Measurements from ENCODE around the gene CD248.
"Not testable (repeated sequence)": the region's sequence is repeated elsewhere in the genome, so short reads cannot be mapped to it uniquely, and the experiment has no call there.

CD248 gene

DNA sequence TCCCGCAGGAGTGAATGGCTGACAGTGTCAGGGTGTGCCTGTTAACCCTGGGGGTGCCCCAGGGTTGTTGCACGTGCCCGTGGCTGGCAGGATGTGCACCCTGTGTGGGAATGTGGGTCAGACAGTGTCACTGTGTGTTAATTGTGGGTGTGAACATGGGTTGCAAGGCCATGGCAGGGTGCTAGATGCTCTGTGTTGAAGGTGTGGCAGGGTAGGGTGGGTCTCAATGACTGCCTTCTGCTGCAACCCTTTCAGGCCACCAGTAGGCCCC lies 11.1 kb upstream of the CD248 start:
- no peak for DNase-seq

DNA sequence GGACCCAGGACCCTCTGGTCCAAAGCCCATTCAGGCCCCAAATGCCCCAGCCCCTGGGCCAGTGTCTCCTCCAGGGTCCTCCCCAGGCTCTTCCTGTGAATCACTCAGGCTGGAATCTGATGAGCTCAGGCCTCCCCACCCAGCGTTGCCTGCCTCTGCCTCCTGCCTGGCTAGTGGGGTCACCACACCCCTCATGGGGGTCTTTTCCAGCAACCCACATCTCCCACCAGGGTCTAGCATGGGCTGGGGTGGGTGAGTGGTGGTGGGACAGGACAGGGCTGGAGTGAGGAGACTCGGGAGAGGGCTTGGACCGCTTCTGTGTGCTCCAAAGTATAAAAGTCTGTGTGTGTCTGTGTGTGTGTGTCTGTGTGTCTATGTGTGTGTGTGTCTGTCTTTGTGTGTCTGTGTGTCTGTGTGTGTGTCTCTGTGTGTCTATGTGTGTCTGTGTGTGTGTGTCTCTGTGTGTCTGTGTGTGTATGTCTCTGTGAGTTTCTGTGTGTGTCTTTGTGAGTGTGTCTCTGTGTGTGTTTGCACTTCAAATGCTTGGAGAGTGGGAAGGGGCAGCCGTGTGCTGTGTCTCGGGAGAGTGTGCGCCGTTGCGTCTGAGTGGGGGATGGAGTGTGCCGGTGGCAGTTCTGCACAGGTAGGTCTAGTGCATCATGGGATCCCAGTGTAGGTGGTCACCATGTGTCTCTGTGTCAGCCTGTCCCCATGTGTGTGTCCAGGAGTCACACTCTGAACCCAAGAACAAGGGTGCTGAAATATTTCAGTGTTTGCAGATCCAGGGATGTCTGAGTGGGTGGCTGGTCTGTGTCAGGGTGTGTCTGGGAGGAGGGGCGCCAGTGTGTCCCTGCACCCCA lies 10.6 kb upstream of the CD248 start:
- no peak for DNase-seq

DNA sequence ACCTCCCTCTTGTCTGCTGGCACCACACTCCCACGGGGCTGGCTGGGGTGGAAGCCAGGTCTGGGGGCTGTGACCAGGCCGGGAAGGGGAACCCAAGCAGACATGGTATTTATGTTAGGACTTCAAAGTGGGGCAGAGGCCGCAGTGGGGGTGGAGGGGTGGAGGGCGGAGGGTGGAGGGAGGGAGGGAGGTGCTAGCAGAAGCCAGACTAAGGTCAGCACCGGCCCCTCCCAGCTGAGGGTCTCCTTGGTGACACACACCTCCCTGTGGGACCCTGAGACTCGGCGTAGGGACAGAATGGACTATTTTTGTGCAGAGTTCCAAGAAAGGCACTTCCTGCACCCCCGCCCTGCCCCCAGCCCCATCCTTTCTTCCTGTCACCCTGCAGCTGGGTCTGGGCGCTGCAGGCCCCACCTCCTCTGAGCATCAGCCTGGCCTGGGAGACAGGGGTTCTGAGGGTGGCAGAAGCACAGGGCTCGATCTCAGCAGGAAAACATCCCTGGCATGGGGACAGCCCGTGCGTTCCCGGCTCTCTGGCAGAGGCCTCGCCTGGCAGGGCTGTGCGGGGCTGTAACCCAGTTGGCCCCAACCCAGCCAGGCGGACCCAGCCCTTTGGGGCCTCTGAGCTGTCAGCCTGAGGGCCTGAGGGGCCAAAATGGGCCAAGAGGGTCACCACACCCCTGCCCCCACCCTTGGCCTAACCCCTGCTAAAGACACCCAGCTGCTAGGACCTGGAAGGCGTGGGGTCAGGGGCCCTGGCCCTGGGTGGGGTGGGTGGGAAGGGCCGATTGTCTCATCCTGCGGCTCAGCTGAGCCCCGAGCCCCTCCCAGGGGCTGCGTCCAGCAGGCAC lies 9.6 kb upstream of the CD248 start:
- no peak for DNase-seq

DNA sequence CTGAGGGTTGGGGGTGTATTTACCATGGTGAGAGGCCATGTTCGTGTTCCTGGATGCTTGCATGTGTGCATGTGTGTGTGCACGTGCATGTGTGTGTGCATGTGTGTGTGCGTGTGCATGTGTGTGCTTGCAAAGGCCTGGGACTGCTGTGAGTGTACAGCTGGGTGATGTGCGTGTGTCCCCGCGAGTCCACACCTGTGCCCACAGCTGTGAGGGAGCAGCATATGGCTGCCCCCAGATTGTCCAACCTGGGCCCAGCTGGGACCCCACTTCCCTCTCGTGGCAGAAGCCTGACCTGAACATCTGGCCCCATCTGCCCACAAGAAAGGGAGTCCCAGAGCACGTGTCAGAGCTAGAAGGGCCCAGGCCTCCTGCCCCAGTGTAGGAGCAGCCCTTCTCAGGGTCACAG lies 8.4 kb upstream of the CD248 start:
- DNase-seq = no peak

DNA sequence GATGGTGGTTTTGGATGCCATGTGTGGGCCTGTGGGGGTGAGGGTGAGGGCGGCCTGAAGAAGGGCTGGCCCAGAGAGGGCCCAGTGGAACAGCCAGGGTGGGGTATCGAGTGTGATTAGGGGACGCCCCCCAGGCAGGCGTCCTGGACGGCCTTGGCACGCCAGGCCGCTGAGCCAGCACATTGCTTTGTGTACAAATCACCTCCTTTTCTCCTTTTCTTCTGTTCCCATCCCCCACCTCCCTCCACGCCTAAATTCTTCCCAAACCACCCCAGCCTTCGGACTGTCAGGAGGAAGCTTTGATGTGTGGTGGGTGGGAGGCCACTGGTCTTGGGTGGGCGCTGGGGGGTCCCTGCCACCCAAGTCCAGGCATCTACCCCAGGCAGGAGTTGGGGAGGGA lies 7.8 kb upstream of the CD248 start:
- no peak for DNase-seq

DNA sequence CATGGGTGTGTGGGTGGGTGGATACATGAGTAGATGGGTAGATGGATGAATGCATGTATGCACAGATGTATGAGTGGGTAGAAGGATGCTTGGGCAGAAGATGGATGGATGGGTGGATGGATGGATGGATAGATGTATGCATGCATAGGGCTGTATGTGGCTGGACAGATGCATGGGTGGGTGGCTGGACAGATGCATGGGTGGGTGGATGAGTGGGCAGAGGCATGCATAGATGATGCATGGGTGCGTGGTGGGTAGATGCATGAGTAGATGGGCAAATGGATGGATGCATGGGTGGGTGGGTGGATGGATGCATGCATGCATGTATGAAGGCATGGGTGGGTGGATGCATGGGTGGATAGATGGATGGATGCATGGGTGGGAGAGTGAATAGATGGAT lies 6.8 kb upstream of the CD248 start:
- no peak for DNase-seq

DNA sequence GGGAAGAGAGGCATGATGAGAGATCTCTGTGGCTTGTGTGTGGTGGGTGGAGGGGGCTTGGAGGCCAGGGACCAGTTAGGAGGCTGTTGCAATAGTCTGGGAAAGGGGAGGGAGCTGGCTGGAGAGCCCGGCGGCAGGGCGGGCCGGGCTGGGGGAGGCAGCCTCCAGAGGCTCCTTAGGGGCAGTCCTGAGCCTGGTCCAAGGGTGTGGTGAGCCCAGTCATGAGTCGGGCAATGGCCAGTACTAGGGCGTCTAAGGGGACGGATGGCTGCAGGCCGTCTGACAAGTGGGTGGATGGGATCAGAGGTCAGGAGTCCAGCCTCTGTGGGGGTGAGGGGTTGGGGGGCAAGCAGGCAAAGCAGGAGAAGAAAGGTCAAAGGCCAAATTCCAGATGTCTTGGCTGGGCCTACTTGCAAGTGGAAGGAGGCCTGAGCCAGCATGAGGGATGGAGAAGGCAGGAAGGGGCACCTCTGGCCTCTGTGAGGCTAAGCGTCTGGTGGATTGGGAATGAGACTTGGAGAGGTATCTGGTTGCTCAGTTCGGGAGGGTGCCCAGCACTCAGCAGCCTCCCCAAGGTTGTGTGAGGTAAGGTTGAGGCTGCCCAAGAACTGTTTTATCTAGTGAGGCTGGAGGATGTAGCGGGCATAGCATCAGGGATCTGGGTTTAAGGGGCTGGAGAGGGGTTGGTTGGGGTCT lies 6.0 kb upstream of the CD248 start:
- DNase-seq = no peak

DNA sequence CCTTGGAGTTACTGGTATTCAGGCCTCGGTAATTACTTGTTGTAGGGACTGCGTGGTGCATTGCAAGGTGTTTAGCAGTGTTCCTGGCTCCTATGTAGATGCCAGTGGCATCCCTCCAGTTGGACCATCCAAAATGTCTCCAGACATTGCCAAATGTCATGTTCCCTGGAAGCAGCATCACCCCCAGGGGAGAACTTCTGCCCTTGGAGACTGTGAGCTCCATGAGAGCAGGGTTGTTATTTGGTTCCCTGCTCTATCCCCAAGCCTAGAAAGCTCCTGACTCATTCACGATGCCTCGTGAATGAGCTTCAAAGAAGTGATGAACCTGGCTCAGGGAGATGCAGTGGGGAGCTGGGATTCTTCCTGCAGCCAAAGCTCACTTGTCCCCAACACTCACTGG lies 4.8 kb upstream of the CD248 start:
- DNase-seq = no peak

DNA sequence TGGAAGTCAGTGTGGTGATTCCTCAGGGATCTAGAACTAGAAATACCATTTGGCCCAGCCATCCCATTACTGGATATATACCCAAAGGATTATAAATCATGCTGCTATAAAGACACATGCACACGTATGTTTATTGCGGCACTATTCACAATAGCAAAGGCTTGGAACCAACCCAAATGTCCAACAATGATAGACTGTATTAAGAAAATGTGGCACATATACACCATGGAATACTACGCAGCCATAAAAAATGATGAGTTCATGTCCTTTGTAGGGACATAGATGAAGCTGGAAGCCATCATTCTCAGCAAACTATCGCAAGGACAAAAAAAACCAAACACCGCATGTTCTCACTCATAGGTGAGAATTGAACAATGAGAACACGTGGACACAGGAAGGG lies 3.9 kb upstream of the CD248 start:
- not testable (repeated sequence) for DNase-seq

DNA sequence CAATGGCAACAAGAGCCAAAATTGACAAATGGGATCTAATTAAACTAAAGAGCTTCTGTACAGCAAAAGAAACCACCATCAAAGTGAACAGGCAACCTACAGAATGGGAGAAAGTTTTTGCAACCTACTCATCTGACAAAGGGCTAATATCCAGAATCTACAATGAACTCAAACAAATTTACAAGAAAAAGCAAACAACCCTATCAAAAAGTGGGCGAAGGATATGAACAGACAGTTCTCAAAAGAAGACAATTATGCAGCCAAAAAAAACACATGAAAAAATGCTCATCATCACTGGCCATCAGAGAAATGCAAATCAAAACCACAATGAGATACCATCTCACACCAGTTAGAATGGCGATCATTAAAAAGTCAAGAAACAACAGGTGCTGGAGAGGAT lies 3.4 kb upstream of the CD248 start:
- DNase-seq = not testable (repeated sequence)

DNA sequence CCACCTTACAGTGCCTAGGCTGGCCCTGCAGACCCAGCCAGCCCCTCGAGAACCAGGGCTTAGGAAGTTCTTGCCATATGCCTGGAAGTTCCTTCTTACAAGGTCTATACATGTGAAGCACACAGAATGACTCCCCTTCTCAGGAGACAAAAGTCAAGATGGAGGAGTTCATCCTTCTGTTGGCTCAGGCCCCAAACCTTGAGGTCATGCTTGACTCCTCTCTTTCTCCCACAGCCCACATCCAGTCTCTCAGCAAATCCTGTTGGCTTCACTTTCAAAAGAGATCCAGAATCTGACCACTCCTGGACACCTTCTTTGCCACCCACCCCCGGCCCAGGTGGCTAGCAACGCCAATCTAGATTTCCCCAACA lies 1.7 kb upstream of the CD248 start:
- DNase-seq = no peak

DNA sequence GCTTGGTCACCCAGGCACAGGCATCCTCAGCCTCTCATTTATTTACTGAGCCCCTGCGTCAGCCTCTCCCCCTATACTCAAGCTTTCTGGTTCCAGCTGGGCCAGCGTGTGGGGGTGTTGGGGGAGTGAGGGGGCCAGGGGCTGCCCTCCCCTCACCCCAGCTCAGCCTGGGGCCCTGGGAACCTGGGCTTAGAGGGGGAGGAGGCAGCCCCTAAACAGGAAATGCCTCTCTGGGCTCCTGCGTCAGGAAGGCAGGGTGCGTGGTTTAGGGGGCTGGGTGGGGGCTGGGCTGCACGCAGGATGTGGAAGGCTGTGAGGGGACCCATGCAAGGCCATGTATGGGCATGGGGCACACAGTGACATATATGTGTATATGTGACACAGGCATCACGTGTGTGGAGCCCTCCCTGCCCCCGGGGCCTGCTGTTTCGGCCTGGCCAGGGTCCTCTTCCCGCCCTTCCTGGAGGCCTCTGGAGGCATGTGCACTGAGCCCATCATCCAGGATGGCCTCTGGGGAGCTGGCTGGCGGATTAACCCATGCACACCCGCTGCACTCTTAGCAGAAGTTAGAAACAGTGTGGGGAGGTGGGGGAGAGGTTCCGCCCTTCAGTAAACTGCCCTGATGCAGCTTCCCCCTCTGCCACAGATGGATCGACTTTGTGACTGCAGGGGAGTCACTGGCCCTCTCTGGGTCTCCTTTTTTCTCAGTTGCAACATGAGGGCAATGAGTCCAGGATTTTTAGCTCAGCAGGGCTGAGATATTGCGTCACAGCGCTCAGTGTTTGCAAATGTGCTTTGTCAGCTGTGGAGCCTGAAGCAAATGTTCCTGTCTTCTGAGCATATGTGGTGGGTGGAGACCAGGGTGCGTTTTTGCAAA lies 1.1 kb upstream of the CD248 start:
- no peak for DNase-seq

DNA sequence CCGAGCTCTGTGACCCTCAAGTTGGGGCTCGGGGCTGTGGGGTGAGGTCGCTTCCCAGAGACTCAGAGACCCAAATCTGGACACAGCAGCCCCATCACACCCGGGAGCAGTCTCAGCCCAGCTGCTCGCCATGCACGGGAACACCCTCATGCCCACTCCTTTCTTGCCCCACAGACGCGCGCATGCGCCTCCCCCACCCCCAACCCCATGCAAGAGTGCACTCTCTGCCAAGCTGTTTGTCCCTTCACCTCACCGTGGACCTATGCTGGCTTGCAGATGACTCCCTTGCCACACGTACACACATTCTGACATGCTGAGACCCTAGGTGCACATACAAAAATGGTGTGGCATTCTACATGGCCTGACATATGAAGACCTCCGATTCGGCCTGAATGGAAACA lies 478 bp upstream of the CD248 start:
- DNase-seq = no peak

DNA sequence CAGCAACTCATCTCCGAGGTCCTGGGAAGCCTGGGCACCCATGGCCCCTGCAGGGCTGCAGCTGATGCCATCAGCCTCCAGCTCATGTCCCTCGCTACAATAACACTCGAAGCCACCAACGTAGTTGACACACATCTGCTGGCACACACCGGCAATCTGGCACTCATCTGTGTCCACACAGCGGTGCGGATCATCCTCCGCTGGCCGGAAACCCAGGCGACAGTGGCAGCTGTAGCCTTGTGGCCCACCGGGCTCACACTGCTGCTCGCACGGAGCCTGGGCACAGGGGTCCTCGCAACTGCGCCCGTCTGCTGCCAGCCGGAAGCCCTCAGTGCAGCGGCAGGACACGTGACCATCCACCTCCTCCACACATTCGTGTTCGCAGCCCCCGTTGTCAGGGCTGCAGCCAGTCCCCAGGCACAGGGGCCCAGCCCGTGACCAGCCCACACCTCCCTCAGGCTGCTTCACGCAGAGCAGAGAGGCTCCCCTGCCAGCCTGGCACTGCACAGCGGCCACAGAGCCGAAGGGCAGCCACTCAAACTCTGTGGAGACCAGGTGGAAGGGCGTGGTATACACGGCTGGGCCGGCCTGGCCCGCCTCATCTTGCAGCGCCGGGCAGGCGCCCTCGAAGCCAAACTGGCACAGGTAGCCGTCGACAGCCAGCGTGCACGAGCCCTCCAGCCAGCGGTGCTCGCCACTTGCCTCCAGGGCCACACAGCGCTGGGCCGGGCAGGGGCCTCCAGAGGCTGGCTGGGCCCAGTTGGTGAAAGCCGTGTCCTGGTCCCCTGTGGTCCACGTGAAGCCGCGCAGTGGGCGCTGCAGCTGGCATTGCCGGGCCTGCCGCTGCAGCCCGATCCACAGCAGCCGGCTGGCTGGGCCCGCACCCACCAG lies 678 bp downstream of the CD248 start:
- DNase-seq = no peak

DNA sequence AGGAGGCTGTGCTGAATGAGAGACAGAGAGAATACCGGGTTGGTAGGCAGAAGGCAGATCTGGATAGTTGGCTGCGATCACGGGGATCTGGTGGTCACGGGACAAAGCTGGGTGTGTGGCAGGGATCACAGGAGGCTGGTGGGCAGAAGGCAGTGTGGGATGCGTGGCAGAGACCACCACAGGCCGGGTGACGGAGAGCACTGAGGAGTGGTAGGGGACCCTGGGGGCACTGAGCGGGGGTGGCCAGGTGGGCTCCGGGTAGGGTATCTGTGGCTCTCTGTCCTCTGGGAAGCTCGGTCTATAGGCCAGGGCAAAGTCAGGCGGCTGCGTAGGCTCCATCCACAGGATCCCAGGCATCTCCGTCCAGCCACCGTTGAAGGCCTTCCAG lies 1.4 kb downstream of the CD248 start:
- no peak for DNase-seq

DNA sequence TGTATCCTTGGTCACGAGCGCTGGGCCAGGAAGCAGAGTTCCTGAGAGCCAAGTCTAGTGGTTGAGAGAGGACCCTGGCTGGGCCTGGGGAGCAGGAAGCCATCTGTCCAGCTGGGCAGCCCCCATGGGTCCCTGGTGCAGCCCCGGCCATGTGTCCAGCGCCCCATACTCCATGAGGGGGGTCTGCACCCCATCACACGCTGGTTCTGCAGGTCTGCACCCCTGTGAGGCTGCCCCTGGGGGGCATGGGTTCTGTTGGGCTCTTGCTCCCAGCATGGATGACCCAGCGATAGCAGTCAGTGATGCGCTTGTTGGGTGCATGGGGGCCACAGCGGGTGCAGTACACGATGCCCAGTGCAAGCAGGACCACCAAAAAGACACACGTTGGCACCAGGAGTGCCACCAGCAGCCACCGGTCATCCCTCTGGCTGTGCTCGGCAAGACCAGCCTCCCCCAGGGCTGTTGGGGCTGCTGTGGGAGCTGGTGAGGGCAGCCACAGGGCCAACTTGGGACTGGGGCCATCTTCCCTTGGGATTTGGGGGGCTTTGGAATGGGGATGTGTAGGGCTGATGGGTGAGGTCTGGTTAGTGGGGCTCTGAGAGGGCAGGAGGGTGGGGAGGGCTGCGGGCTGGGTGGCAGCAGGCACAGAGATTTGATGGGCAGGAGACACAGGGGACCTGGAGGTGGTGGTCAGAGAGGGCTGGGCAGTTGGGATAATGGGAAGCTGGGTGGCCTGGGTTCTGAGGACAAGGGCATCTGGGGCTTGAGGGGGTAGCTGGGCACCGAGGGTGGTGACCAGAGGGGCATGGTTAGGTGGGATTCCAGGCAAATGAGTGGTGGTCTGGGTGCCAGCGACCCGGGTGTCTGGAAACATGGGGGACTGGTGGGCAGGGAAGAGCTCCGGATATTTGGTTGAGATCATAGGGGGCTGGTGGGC lies 2.0 kb downstream of the CD248 start:
- DNase-seq = no peak

DNA sequence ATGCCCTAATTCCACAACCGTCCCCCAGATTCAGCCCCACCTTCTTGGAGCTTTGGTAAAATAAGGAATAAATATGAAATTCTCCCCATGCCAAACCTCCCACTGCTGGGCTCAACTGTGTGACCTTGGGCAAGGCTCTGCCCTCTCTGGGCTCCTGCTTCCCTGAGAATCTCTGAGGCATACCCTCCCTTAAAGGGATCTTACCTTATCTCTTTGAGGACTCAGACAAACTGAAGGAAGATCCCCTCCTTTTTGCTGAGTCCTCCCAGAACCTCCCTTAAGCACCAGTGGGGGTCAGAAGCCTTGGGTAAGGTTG lies 2.7 kb downstream of the CD248 start:
- no peak for DNase-seq

DNA sequence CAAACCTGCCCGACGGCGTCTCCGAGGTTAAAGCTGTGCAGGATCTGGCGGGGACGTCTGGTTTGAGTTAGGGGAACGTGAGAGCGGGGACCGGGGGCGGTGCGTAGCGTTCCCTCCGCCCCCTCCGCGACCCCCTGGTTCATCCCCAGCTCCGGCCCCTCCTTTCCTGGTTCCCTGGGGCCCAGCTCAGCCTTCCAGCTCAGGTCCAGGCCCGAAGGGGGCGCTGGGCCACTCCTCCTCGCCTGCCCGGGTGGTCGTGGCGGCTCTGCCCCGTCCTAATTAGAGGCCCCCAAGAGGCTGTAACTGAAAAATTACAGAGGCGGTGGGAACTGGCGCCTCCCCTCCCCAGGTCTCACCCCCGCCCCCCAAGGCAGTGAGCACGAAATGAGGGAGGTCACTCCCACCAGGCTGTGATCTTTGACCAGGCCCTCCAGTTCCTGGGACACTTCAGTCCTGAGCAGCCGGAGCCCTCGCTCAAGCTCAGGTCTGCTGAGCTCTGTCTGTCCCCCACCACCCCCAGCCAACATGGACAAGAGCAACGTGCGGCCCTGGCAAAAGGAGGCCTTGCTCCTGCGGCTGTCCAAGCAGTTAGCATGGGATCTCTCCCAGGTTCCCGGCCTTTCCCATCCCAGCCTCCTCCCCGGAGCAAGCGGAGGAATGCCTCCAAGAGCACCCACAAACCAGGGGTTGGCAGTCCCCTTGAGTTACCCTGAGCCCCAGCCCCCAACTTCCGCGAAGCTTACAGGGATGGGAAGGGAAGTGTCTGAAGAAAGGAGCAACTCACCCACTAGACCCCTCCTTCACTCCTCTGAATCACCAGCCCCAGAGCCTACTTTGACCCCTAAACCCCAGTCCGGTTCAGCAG lies 3.3 kb downstream of the CD248 start:
- DNase-seq = no peak

DNA sequence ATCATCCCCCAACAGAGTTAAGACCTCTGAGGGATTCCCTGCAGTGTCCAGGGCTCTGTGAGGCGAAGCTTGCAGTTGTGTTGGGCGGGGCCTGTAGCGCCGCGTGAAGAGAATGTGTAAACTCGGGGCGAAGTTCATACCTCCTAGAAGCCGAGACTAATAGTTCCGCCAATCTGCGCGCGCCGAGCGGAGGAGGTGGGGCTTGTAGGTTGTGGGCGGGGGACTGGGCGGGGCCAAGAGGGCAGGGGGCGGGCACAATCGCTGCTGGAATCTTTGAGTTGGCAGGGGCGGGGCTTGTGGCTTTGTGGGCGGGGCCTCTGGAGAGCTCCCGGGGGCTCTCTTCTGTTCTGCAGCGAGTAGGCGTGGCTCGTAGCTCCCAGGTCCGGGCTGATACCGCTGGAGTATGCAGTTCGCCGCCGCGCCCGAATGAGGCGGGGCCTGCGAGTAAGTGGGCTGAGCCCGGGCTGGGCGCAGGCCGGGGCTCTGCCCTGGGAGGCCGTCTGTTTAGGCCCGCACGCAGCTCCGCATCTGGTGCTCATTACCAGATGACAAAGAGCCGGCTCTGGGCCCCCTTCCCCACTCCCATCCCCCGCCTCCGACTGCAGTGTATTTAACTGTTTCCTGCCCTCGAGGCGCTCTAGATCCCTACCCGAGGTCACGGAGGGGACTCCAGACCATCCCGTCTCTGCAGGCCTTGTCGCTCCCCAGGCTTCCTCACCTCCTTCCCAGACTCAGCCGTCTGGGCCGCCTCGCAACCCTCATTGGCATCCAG lies 4.1 kb downstream of the CD248 start:
- DNase-seq = peak; percentile 92
